Neural progenitor cell (in vitro differentiated cells): ENCODE measurements around the gene SMARCAD1. TPM values are rescaled to one million over a fixed set of nuclear protein-coding genes. Genes with fewer than 3 reads are reported as not detected.

Experiments used
- DNase-seq: peaks from one replicate; pipeline ENCODE4 v3.0.0-alpha.2; 2016; ENCODE audit warnings: low spot score
- H2AFZ ChIP-seq: fragments of 200-600 bp; sonication (generic); replicated peaks from 2 replicates; pipeline ENCODE4 v1.6.1; 2016; ENCODE audit warnings: antibody characterized with exemption
- H3F3A ChIP-seq: fragments of 200-600 bp; sonication (generic); 2 replicates; pipeline ENCODE4 v1.6.1; 2016; ENCODE audit warnings: antibody characterized with exemption, low read depth
- H3K27ac ChIP-seq: fragments of 200-600 bp; sonication (generic); 2 replicates; pipeline ENCODE4 v1.5.1; 2016; ENCODE audit warnings: mild to moderate bottlenecking
- H3K27me3 ChIP-seq: fragments of 200-600 bp; sonication (generic); 2 replicates; pipeline ENCODE4 v1.6.1; 2016; ENCODE audit warnings: mild to moderate bottlenecking, moderate library complexity
- H3K36me3 ChIP-seq: fragments of 200-600 bp; sonication (generic); 2 replicates; pipeline ENCODE4 v1.5.1; 2016
- H3K4me1 ChIP-seq: fragments of 200-600 bp; sonication (generic); 2 replicates; pipeline ENCODE4 v1.6.1; 2016; ENCODE audit warnings: mixed run types
- H3K4me2 ChIP-seq: fragments of 200-600 bp; sonication (generic); 2 replicates; pipeline ENCODE4 v1.6.1; 2016
- H3K4me3 ChIP-seq: fragments of 200-600 bp; sonication (generic); 2 replicates; pipeline ENCODE4 v1.5.1; 2016
- H3K79me2 ChIP-seq: fragments of 200-600 bp; sonication (generic); 2 replicates; pipeline ENCODE4 v1.6.1; 2016; ENCODE audit warnings: low read depth
- H3K9ac ChIP-seq: fragments of 200-600 bp; sonication (generic); 2 replicates; pipeline ENCODE4 v1.6.1; 2016
- H3K9me3 ChIP-seq: fragments of 200-600 bp; sonication (generic); 2 replicates; pipeline ENCODE4 v1.5.1; 2016; ENCODE audit warnings: low read depth
- H4K20me1 ChIP-seq: fragments of 200-600 bp; sonication (generic); 2 replicates; pipeline ENCODE4 v1.6.1; 2016; ENCODE audit warnings: low read depth
- H3K27ac Mint-ChIP-seq: 3 replicates; pipeline ENCODE4 v1.8.0; 2021; ENCODE audit warnings: mixed read lengths
- H3K27me3 Mint-ChIP-seq: 2 replicates; pipeline ENCODE4 v1.8.0; 2022; ENCODE audit warnings: low read depth, mild to moderate bottlenecking, inconsistent platforms, moderate library complexity, mixed read lengths; ENCODE audit not compliant: insufficient read depth
- H3K36me3 Mint-ChIP-seq: 3 replicates; pipeline ENCODE4 v1.8.0; 2021; ENCODE audit warnings: mixed read lengths
- H3K4me1 Mint-ChIP-seq: 3 replicates; pipeline ENCODE4 v1.8.0; 2021; ENCODE audit warnings: mixed read lengths
- H3K4me3 Mint-ChIP-seq: 3 replicates; pipeline ENCODE4 v1.8.0; 2021; ENCODE audit warnings: mild to moderate bottlenecking, moderate library complexity, mixed read lengths
- H3K9me3 Mint-ChIP-seq: 3 replicates; pipeline ENCODE4 v1.8.0; 2020; ENCODE audit warnings: mixed read lengths
- EZH2 ChIP-seq: fragments of 200-600 bp; sonication (generic); IDR thresholded peaks from 2 replicates; pipeline ENCODE4 v1.6.1; 2017; ENCODE audit warnings: antibody characterized with exemption, mild to moderate bottlenecking, moderate library complexity
- EZH2phosphoT487 ChIP-seq: fragments of 200-600 bp; sonication (generic); IDR thresholded peaks from 2 replicates; pipeline ENCODE4 v1.6.1; 2017; ENCODE audit warnings: antibody characterized with exemption
- total RNA-seq: library from RNA; depleted of rRNA; stranded (reverse); fragments of >200 nt; gene quantifications from 2 replicates; pipeline ENCODE4 v1.2.3, GENCODE V29; 2015; ENCODE audit warnings: low replicate concordance
- TF ChIP-seq, protein P1 (sequence below): fragments of 200-600 bp; sonication (generic); IDR thresholded peaks from 2 replicates; pipeline ENCODE4 v1.5.1; 2017; ENCODE audit warnings: antibody characterized with exemption, mild to moderate bottlenecking

Gene SMARCAD1
- total RNA-seq, 1 donor from 2014 or later: 115 TPM

DNA sequence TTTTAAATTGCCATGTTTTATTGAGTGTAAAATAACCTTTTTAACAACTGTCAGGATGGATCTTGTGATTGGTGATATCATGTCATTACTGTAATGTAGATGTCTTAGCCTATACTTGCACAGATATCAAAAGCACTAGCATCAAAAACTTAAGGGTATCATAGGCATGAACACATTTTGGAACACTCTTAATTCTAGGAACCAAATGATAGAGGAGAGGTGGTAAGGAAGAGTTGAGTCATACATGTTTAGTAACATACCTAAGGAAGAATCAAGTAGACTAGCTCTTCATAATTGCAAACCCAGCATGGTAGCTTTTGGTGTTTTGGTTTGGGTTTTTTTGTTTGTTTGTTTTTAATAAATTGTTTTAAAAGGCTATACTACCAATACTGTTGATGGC is 43.4 kb downstream of the SMARCAD1 start:
- H3F3A ChIP-seq: peaks cover 4% of the 10 kb centered on the region
- H3K36me3 ChIP-seq: peaks cover 30% of the 10 kb centered on the region

DNA sequence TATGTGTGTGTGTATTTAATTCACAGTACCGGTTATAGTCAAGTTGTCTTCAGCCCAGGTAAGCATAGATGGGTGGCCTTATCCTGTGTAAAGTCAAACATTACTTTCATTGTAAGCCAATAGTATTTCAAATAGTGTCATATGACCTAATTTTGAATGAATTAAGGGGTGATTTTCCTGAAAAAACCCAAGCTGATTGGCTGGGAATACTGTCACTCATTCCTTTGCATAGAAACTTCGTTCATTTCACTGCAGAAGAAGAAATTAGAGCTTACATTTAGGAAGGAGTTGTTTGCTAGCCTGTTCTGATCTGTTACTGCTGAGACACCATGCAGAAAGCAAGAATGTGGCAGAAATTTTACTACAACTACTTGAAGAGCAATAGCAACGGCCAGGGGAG is 45.4 kb downstream of the SMARCAD1 start:
- DNase-seq: no peak

More for the DNA sequence above, 43.4 kb downstream of the SMARCAD1 start:
- DNase-seq: no peak
- Histone ChIP-seq H3K9me3 (no peaks in the 10 kb centered on the region), H4K20me1 (no peaks in the 10 kb centered on the region), H3K4me1 (peaks cover 9% of the 10 kb centered on the region), H2AFZ (no peak overlapping the region), H3K4me3 (no peak overlapping the region), H3K27me3 (no peaks in the 10 kb centered on the region), H3K9ac (no peak overlapping the region), H3K79me2 (no peaks in the 10 kb centered on the region), H3K4me2 (no peak overlapping the region), H3K27ac (no peak overlapping the region)
- Mint-ChIP-seq H3K4me3 (no peak overlapping the region), H3K36me3 (peaks cover 16% of the 10 kb centered on the region), H3K27ac (no peak overlapping the region), H3K4me1 (no peaks in the 10 kb centered on the region), H3K9me3 (no peaks in the 10 kb centered on the region), H3K27me3 (no peaks in the 10 kb centered on the region)
- TF ChIP-seq, protein P1, sequence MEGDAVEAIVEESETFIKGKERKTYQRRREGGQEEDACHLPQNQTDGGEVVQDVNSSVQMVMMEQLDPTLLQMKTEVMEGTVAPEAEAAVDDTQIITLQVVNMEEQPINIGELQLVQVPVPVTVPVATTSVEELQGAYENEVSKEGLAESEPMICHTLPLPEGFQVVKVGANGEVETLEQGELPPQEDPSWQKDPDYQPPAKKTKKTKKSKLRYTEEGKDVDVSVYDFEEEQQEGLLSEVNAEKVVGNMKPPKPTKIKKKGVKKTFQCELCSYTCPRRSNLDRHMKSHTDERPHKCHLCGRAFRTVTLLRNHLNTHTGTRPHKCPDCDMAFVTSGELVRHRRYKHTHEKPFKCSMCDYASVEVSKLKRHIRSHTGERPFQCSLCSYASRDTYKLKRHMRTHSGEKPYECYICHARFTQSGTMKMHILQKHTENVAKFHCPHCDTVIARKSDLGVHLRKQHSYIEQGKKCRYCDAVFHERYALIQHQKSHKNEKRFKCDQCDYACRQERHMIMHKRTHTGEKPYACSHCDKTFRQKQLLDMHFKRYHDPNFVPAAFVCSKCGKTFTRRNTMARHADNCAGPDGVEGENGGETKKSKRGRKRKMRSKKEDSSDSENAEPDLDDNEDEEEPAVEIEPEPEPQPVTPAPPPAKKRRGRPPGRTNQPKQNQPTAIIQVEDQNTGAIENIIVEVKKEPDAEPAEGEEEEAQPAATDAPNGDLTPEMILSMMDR: no peak
- TF ChIP-seq EZH2 (no peak), EZH2phosphoT487 (no peak)

DNA sequence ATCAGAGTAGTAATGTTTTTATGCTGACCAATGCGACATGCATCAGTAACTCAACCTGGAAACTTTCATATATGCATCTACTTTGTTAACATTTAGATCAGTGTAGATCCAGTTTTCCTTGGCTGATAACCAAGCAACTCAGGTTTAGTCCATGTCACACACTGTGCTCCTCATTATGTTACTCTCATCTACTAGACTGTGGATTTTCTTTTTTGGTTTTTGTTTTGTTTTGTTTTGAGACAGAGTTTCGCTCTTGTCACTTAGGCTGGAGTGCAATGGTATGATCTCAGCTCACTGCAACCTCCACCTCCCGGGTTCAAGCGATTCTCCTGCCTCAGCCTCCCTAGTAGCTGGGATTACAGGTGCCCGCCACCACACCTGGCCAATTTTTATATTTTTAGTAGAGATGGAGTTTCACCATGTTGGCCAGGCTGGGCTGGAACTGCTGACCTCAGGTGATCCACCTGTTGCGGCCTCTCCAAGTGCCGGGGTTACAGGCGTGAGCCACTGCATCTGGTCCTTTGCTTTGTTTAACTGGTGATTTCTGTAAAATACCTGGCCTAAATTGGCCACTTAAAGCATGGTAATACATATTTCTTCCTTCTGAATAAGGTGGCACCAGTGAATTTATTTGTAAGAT is 48.6 kb downstream of the SMARCAD1 start:
- H3K4me3 Mint-ChIP-seq: no peak overlapping the region
- peaks cover 4% of the 10 kb centered on the region for H3F3A ChIP-seq
- H4K20me1 ChIP-seq: no peaks in the 10 kb centered on the region
- H3K4me1 Mint-ChIP-seq: no peaks in the 10 kb centered on the region
- H3K9ac ChIP-seq: no peak overlapping the region
- TF ChIP-seq, protein P1: no peak
- TF ChIP-seq EZH2phosphoT487: no peak
- no peak for TF ChIP-seq EZH2
- H3K4me3 ChIP-seq: no peak overlapping the region
- peaks cover 16% of the 10 kb centered on the region for H3K36me3 Mint-ChIP-seq
- H3K9me3 Mint-ChIP-seq: no peaks in the 10 kb centered on the region
- H3K27ac ChIP-seq: no peak overlapping the region
- no peaks in the 10 kb centered on the region for H3K9me3 ChIP-seq
- no peak for DNase-seq
- peaks cover 9% of the 10 kb centered on the region for H3K4me1 ChIP-seq
- no peak overlapping the region for H3K27ac Mint-ChIP-seq
- no peaks in the 10 kb centered on the region for H3K27me3 ChIP-seq
- no peak overlapping the region for H2AFZ ChIP-seq
- H3K36me3 ChIP-seq: peaks cover 15% of the 10 kb centered on the region
- no peaks in the 10 kb centered on the region for H3K27me3 Mint-ChIP-seq
- no peak overlapping the region for H3K4me2 ChIP-seq
- no peaks in the 10 kb centered on the region for H3K79me2 ChIP-seq

More for the DNA sequence above, 45.4 kb downstream of the SMARCAD1 start:
- no peaks in the 10 kb centered on the region for H3K79me2 ChIP-seq
- no peak overlapping the region for H3K4me2 ChIP-seq
- no peak for TF ChIP-seq EZH2phosphoT487
- TF ChIP-seq, protein P1: no peak
- no peak for TF ChIP-seq EZH2
- no peak overlapping the region for H3K4me3 ChIP-seq
- H3K4me1 Mint-ChIP-seq: no peaks in the 10 kb centered on the region
- no peak overlapping the region for H2AFZ ChIP-seq
- no peak overlapping the region for H3K9ac ChIP-seq
- H3K4me3 Mint-ChIP-seq: no peak overlapping the region
- H3K9me3 Mint-ChIP-seq: no peaks in the 10 kb centered on the region
- H3K27ac ChIP-seq: peak overlapping the region; percentile 54
- H3K4me1 ChIP-seq: peaks cover 9% of the 10 kb centered on the region
- H3K27me3 ChIP-seq: no peaks in the 10 kb centered on the region
- no peak overlapping the region for H3K27ac Mint-ChIP-seq
- H3K9me3 ChIP-seq: no peaks in the 10 kb centered on the region
- H3K36me3 Mint-ChIP-seq: peaks cover 18% of the 10 kb centered on the region
- peaks cover 30% of the 10 kb centered on the region for H3K36me3 ChIP-seq
- no peaks in the 10 kb centered on the region for H3K27me3 Mint-ChIP-seq
- H4K20me1 ChIP-seq: no peaks in the 10 kb centered on the region
- peaks cover 4% of the 10 kb centered on the region for H3F3A ChIP-seq
